Measurements from ENCODE around the gene EXOC6B. TPM values are rescaled to one million over a fixed set of nuclear protein-coding genes. Genes with fewer than 3 reads are reported as not detected.

The EXOC6B gene
- total RNA-seq, 1 experiment from 2014 or later: 40.1 TPM

DNA sequence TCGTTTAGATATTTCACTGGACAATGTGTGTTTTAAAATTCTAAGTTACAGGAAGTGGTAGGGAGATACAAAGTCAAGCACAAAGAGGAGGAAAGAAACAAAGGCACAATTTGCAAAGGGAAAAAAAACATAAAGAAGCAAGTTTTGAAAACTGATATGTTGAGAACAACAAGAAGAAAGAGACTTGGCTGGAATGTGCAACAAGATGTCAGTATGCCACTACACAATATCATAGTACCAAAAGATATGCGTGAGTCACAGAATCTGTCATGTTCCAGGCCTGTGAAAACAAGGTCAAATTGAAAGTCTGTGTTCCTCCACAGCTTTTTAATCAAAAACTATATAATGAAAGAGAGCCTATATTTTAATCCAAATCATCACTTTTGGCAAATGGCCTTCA is 12.0 kb downstream of the EXOC6B start:
- no peak overlapping the region for H3K4ac ChIP-seq (ENCODE audit: low read depth, low read length)
- no peak overlapping the region for H4K5ac ChIP-seq (ENCODE audit: insufficient read length, low read depth, low read length)
- no peak overlapping the region for H3K9ac ChIP-seq (ENCODE audit: extremely low read depth, insufficient read length, low read length)
- H3T11ph ChIP-seq (ENCODE audit: low read length): no peak overlapping the region
- H2BK12ac ChIP-seq (ENCODE audit: insufficient read length, low read depth, low read length): no peak overlapping the region
- TF ChIP-seq, protein P1, sequence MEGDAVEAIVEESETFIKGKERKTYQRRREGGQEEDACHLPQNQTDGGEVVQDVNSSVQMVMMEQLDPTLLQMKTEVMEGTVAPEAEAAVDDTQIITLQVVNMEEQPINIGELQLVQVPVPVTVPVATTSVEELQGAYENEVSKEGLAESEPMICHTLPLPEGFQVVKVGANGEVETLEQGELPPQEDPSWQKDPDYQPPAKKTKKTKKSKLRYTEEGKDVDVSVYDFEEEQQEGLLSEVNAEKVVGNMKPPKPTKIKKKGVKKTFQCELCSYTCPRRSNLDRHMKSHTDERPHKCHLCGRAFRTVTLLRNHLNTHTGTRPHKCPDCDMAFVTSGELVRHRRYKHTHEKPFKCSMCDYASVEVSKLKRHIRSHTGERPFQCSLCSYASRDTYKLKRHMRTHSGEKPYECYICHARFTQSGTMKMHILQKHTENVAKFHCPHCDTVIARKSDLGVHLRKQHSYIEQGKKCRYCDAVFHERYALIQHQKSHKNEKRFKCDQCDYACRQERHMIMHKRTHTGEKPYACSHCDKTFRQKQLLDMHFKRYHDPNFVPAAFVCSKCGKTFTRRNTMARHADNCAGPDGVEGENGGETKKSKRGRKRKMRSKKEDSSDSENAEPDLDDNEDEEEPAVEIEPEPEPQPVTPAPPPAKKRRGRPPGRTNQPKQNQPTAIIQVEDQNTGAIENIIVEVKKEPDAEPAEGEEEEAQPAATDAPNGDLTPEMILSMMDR (conservative IDR thresholded peaks at IDR 0.05): no peak
- no peak overlapping the region for H3K56ac ChIP-seq (ENCODE audit: insufficient read length, low read depth, low read length)
- no peaks in the 10 kb centered on the region for H3K9me3 ChIP-seq (ENCODE audit: control insufficient read depth, low read depth, low read length)
- no peak overlapping the region for H2BK120ac ChIP-seq (ENCODE audit: low read depth, low read length, poor library complexity, severe bottlenecking)
- H3K27me3 ChIP-seq (ENCODE audit: insufficient read depth, low read length): no peaks in the 10 kb centered on the region
- Mint-ChIP-seq H3K9me3 (peaks cover 8 to 11% of the 10 kb centered on the region in 2 experiments), H3K36me3 (ENCODE audit: insufficient read depth in 1 of 3, low read depth in 3 of 3) (peaks cover 14 to 20% (median 16%) of the 10 kb centered on the region in 3 experiments), H3K4me3 (no peak overlapping the region), H3K27ac (no peak overlapping the region; a peak in 1 of 7 replicates), H3K4me1 (peaks cover 4 to 16% of the 10 kb centered on the region in 2 experiments), H3K27me3 (ENCODE audit: low read depth) (no peaks in the 10 kb centered on the region)
- H2AK5ac ChIP-seq (ENCODE audit: insufficient read length, low read length): no peak overlapping the region
- no peak overlapping the region for H2BK15ac ChIP-seq (ENCODE audit: low read depth, low read length)
- H3K14ac ChIP-seq (ENCODE audit: insufficient read depth, low read length): no peak overlapping the region
- H4K91ac ChIP-seq (ENCODE audit: insufficient read length, low read depth, low read length): no peak overlapping the region
- no peaks in the 10 kb centered on the region for H3K23me2 ChIP-seq (ENCODE audit: insufficient read length, low read depth, low read length, poor library complexity, severe bottlenecking)
- no peak overlapping the region for H3K18ac ChIP-seq (ENCODE audit: insufficient read length, low read depth, low read length)
- H2BK5ac ChIP-seq (ENCODE audit: insufficient read length, low read length): no peak overlapping the region
- H3K4me1 ChIP-seq (ENCODE audit: insufficient read depth, low read length): no peaks in the 10 kb centered on the region; the same call in 1 of the 2 replicates
- no peak overlapping the region for H4K8ac ChIP-seq (replicated peaks; ENCODE audit: insufficient read length, low read depth, low read length)
- no peak overlapping the region for H3K23ac ChIP-seq (ENCODE audit: insufficient read length, low read depth, low read length)
- peaks cover 10% of the 10 kb centered on the region for H3K79me1 ChIP-seq (ENCODE audit: insufficient read depth, low read depth, low read length, poor library complexity, severe bottlenecking)
- H2AFZ ChIP-seq (ENCODE audit: low read length): no peak overlapping the region
- no peak overlapping the region for H3K27ac ChIP-seq (ENCODE audit: insufficient read length, low read depth, low read length)
- H3K79me2 ChIP-seq (ENCODE audit: insufficient read depth, low read length): peaks cover 7% of the 10 kb centered on the region; the same call in 1 of the 2 replicates
- no peak for DNase-seq
- H4K20me1 ChIP-seq (ENCODE audit: control insufficient read depth, insufficient read depth, insufficient read length): no peaks in the 10 kb centered on the region
- no CpG with 5 or more reads among the region's 2 CpGs for WGBS (ENCODE audit: extremely low coverage, insufficient read length, low lambda C conversion rate)
- no peak overlapping the region for H2BK20ac ChIP-seq (ENCODE audit: low read depth, low read length, poor library complexity, severe bottlenecking)
- H3K4me2 ChIP-seq (ENCODE audit: insufficient read depth, insufficient read length, low read length): no peak overlapping the region
